Spleen (tissue), 11 donors: ENCODE data around the gene GBP3. TPM values are rescaled to one million over a fixed set of nuclear protein-coding genes. Genes with fewer than 3 reads are reported as not detected.
A peak's percentile ranks its signal among the peaks of the same experiment; 100 is the strongest.

Source experiments
- DNase-seq: peaks from one replicate; pipeline ENCODE4 v3.0.0-alpha.2; 2020
- H3K27ac ChIP-seq, 8 donors: fragments of 200-600 bp; sonication (generic) in 7 of 8; 1 replicate in 4 of 8; 2 replicates in 4 of 8; pipeline versions ENCODE4 v1.5.0 to v1.8.0; 2016 to 2021; ENCODE audit warnings: inconsistent platforms in 4 of 8, mild to moderate bottlenecking in 4 of 8, moderate library complexity in 1 of 8
- H3K27me3 ChIP-seq, 7 donors: fragments of 200-600 bp; sonication (generic) in 6 of 7; replicated peaks in 1 of 7; 1 replicate in 4 of 7; 2 replicates in 3 of 7; pipeline versions ENCODE4 v1.5.0 to v1.8.0; 2016 to 2021; ENCODE audit warnings: inconsistent platforms in 3 of 7, mild to moderate bottlenecking in 1 of 7
- H3K36me3 ChIP-seq, 6 donors: fragments of 200-600 bp; sonication (generic) in 5 of 6; 1 replicate in 4 of 6; 2 replicates in 2 of 6; pipeline versions ENCODE4 v1.5.0 to v1.8.0; 2016 to 2021; ENCODE audit warnings: inconsistent platforms in 2 of 6
- H3K4me1 ChIP-seq, 6 donors: fragments of 200-600 bp; sonication (generic) in 5 of 6; 1 replicate in 3 of 6; 2 replicates in 3 of 6; pipeline versions ENCODE4 v1.5.0 to v1.8.0; 2016 to 2021; ENCODE audit warnings: inconsistent platforms in 3 of 6
- H3K4me3 ChIP-seq, 8 donors: fragments of 200-600 bp; sonication (generic) in 7 of 8; 1 replicate in 4 of 8; 2 replicates in 4 of 8; pipeline versions ENCODE4 v1.5.0 to v1.8.0; 2016 to 2021; ENCODE audit warnings: inconsistent platforms in 4 of 8, mild to moderate bottlenecking in 4 of 8, moderate library complexity in 2 of 8
- H3K9me3 ChIP-seq, 8 donors: fragments of 200-600 bp; sonication (generic) in 7 of 8; 1 replicate in 4 of 8; 2 replicates in 4 of 8; pipeline versions ENCODE4 v1.5.0 to v1.8.0; 2016 to 2021; ENCODE audit warnings: inconsistent platforms in 4 of 8
- CTCF ChIP-seq, 11 experiments: fragments of 200-600 bp in 7 of 11; fragments of 450-650 bp in 4 of 11; sonication (generic) in 4 of 11; IDR thresholded peaks in 8 of 11; conservative IDR thresholded peaks in 3 of 11; 1 replicate in 7 of 11; 2 replicates in 4 of 11; pipeline versions ENCODE4 v1.4.0 to v1.8.0; 2016 to 2021; ENCODE audit warnings: antibody characterized with exemption in 11 of 11, inconsistent platforms in 4 of 11, mild to moderate bottlenecking in 1 of 11
- POLR2A ChIP-seq, 3 donors: fragments of 450-650 bp; IDR thresholded peaks; one replicate each; pipeline ENCODE4 v1.5.1; 2017; ENCODE audit warnings: antibody characterized with exemption in 3 of 3, mild to moderate bottlenecking in 1 of 3
- POLR2AphosphoS5 ChIP-seq, 3 donors: sonication (generic); formaldehyde crosslinking; IDR thresholded peaks; one replicate each; pipeline ENCODE4 v1.5.1; 2017; ENCODE audit warnings: antibody characterized with exemption in 3 of 3
- WGBS, 5 donors: extraction: QIAGEN DNeasy Blood & Tissue Kit in 3 of 5; methylation state at CpG; one replicate each; pipeline versions ENCODE4 v1.1.5 to v1.1.7; 2013 to 2018; 5-methylcytosine and 5-hydroxymethylcytosine counted together
- intact Hi-C: fragments of 100-400 bp; cut with DNase I; formaldehyde crosslinking; loops from one replicate; pipeline ENCODE4 v1.15.0; 2023; ENCODE audit warnings: low total_unique reads
- polyA plus RNA-seq, 3 donors: library from polyadenylated mRNA; stranded (reverse); fragments of 200-250 nt; gene quantifications; one replicate each; pipeline ENCODE4 v1.2.1, GENCODE V29; 2013
- total RNA-seq, 7 donors: library from RNA; depleted of rRNA in 3 of 7; stranded (reverse); fragments of >200 nt in 3 of 7; fragmentation: NEBNext Ultra II Directional in 4 of 7; extraction: Animal tissue kit (Norgen Biotek cat#: 25700) in 4 of 7; gene quantifications; one replicate each; pipeline versions ENCODE4 v1.1.0 to v1.2.1, GENCODE V29; 2016 to 2021
- donor health status: healthy with polysubstance abuse.
- donor health status: DM: no; HTN: no; CAD: no; lungs with moderate emphysema.
- donor health status: DM: no; HTN: no; CAD: no.
- donor health status: Bipolar disorder and iron deficiency.
- donor health status: healthy.
- donor health status: DM: no; HTN: no; CAD: no.
- donor health status: DM: yes; HTN: yes; CAD: no.

The GBP3 gene
- total and polyA plus RNA-seq, 10 donors: 7.3 to 54.7 (median 26.6) TPM

- intact Hi-C loops: no loop called here
- Histone ChIP-seq H3K36me3 (peaks cover 0 to 27% (median 20%) of the 10 kb centered on the region in 6 donors), H3K27ac (peak overlapping the region in 5 of 8 donors; percentile 12 to 48 (median 33)), H3K27me3 (no peaks in the 10 kb centered on the region), H3K4me1 (peaks cover 0 to 27% (median 11%) of the 10 kb centered on the region in 6 donors), H3K9me3 (no peaks in the 10 kb centered on the region), H3K4me3 (no peak overlapping the region)
- no peak for DNase-seq
- TF ChIP-seq POLR2AphosphoS5 (IDR thresholded peaks at IDR 0.05) (no peak), POLR2A (IDR thresholded peaks at IDR 0.05) (no peak), CTCF (IDR thresholded peaks at IDR 0.05 in 8 of 11, conservative IDR thresholded peaks at IDR 0.05 in 3 of 11) (no peak)
Observed at GRCh38 chr1:89001510-89001909, 21.2 kb downstream of the GBP3 start.

GRCh38 chr1:88998716-88999115 lies 23.9 kb downstream of the GBP3 start:
- Histone ChIP-seq H3K4me3 (no peak overlapping the region), H3K27me3 (no peaks in the 10 kb centered on the region), H3K27ac (no peak overlapping the region), H3K36me3 (no peaks in the 10 kb centered on the region), H3K4me1 (peaks cover 0 to 34% (median 15%) of the 10 kb centered on the region in 6 donors), H3K9me3 (no peaks in the 10 kb centered on the region)
- intact Hi-C loops: loop anchor here (5.0 kb wide), 2 partner anchors 359 to 454 kb away; no protein-coding TSS in a partner anchor
- TF ChIP-seq POLR2A (IDR thresholded peaks at IDR 0.05): no peak
- peak in 10 of 11 experiments; percentile 21 to 76 (median 62) for TF ChIP-seq CTCF (IDR thresholded peaks at IDR 0.05 in 8 of 11, conservative IDR thresholded peaks at IDR 0.05 in 3 of 11)
- TF ChIP-seq POLR2AphosphoS5 (IDR thresholded peaks at IDR 0.05): no peak
- WGBS, 5 donors: 3 to 10% (median 9%) methylated on average over 2 of the region's 2 CpGs
- DNase-seq: no peak

- Histone ChIP-seq H3K4me1 (peaks cover 25 to 77% (median 53%) of the 10 kb centered on the region in 6 donors), H3K27ac (peak overlapping the region in 3 of 8 donors; percentile 15 to 97 (median 24)), H3K36me3 (peaks cover 0 to 35% (median 10%) of the 10 kb centered on the region in 6 donors), H3K27me3 (no peaks in the 10 kb centered on the region), H3K4me3 (no peak overlapping the region), H3K9me3 (no peaks in the 10 kb centered on the region)
- TF ChIP-seq POLR2A (IDR thresholded peaks at IDR 0.05): no peak
- no peak for TF ChIP-seq POLR2AphosphoS5 (IDR thresholded peaks at IDR 0.05)
- TF ChIP-seq CTCF (IDR thresholded peaks at IDR 0.05 in 8 of 11, conservative IDR thresholded peaks at IDR 0.05 in 3 of 11): no peak
- intact Hi-C loops: no loop called here
- whole genome bisulfite sequencing, 5 donors: 95 to 100% (median 97%) methylated on average over 1 of the region's 1 CpG
- DNase-seq: no peak
Observed at GRCh38 chr1:88990426-88990825, 32.2 kb downstream of the GBP3 start.

- Histone ChIP-seq H3K4me1 (peaks cover 42 to 93% (median 62%) of the 10 kb centered on the region in 6 donors), H3K9me3 (no peaks in the 10 kb centered on the region), H3K27me3 (no peaks in the 10 kb centered on the region), H3K36me3 (peaks cover 0 to 55% (median 21%) of the 10 kb centered on the region in 6 donors), H3K4me3 (no peak overlapping the region), H3K27ac (peak overlapping the region in 7 of 8 donors; percentile 52 to 79 (median 74))
- 92 to 98% (median 94%) methylated on average over 4 of the region's 4 CpGs for WGBS, 5 donors
- intact Hi-C loops: no loop called here
- DNase-seq: no peak
- no peak for TF ChIP-seq CTCF (IDR thresholded peaks at IDR 0.05 in 8 of 11, conservative IDR thresholded peaks at IDR 0.05 in 3 of 11)
- TF ChIP-seq POLR2AphosphoS5 (IDR thresholded peaks at IDR 0.05): no peak
- no peak for TF ChIP-seq POLR2A (IDR thresholded peaks at IDR 0.05)
Observed at GRCh38 chr1:88985692-88986091, 37.0 kb downstream of the GBP3 start.
